SK-N-SH treated with all-trans-retinoic acid at 6 μM for 48 hours (cell line): Measurements from ENCODE around the gene LAGE3.

Source experiments
- ESRRG ChIP-seq: fragments of 250-450 bp; sonication (Bioruptor Pico); IDR thresholded peaks from 2 replicates; pipeline ENCODE4 v1.6.1; 2021; ENCODE audit warnings: mild to moderate bottlenecking
- ZFP30 ChIP-seq: fragments of 450-650 bp; formaldehyde crosslinking; IDR thresholded peaks from 2 replicates; pipeline ENCODE4 v1.5.0; 2022; ENCODE audit warnings: mild to moderate bottlenecking, moderate library complexity
- ZNF70 ChIP-seq: fragments of 450-650 bp; formaldehyde crosslinking; IDR thresholded peaks from 2 replicates; pipeline ENCODE4 v1.5.0; 2020; ENCODE audit warnings: mild to moderate bottlenecking, moderate library complexity

DNA sequence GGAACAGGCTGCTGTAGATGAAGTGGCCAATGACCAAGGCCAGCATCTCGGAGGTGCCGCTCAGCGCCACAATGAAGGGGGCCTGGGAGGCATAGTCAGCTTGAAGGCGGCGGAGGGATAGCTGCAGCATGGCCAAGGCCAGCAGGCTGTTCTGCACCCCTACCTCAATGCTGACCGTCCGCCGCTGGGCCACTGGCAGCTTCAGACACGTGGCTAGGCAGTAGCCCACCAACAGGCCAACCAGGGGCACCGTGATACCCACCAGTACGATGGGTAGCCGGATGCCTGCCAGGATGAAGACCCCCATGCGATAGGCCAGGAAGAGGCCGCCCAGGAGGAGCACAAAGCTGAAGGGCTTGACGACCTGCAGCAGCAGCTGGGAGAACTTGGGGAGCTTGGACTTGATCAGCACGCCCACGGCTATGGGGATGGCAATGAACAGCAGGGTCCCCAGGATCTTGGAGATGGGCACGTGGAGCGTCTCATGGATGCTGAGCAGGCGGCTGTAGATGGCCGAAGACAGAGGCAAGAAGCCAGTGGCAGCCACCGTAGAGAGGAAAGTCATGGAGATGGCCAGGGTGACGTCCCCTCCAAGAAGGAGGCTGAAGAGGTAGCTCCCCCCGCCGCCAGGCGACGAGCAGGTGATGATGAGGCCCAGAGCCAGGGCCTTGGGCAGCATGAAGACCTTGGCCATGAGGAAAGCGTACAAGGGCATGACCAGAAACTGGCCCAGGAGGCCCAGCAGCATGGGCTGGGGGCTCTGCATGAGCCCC is 8.6 kb upstream of the LAGE3 start:
- TF ChIP-seq ZFP30 (CRISPR knock-in tag), result no peak
- TF ChIP-seq ESRRG (CRISPR knock-in tag), result no peak
- TF ChIP-seq ZNF70 (CRISPR knock-in tag), result no peak
